ENCODE data around the gene KIF4A. TPM values are rescaled to one million over a fixed set of nuclear protein-coding genes. Genes with fewer than 3 reads are reported as not detected.

Gene KIF4A
- total and polyA plus RNA-seq, 2 of the 4 experiments (the other 2 are of a cell fraction): 10.0 to 19.0 TPM

- dilution Hi-C loops (cut with HindIII; ENCODE audit: low sequenced_read_pairs, unreplicated experiment) (no loop called here), in situ Hi-C loops (cut with MboI; ENCODE audit: low sequenced_read_pairs) (no loop called here), intact Hi-C loops (cut with micrococcal nuclease) (loop anchor here (5.0 kb wide), 1 partner anchor 161 kb away; the partner anchor contains the start of gene IGBP1)
- TF ChIP-seq SMC3 (IDR thresholded peaks at IDR 0.05; ENCODE audit: low read depth, low read length) (no peak), BHLHE40 (IDR thresholded peaks at IDR 0.05; ENCODE audit: low read depth, low read length) (no peak), RAD21 (IDR thresholded peaks at IDR 0.05; ENCODE audit: low read length) (no peak), MAFK (IDR thresholded peaks at IDR 0.05; ENCODE audit: low read depth, low read length) (no peak), CTCF (conservative IDR thresholded peaks at IDR 0.05; ENCODE audit: low read depth, low read length) (no peak), FOS (IDR thresholded peaks at IDR 0.05; ENCODE audit: low read depth, low read length) (no peak), MXI1 (IDR thresholded peaks at IDR 0.05; ENCODE audit: borderline replicate concordance, low read depth, low read length) (no peak), MAZ (IDR thresholded peaks at IDR 0.05; ENCODE audit: borderline replicate concordance, low read depth, low read length) (no peak), CEBPB (IDR thresholded peaks at IDR 0.05; ENCODE audit: low read depth, low read length) (no peak), RFX5 (IDR thresholded peaks at IDR 0.05; ENCODE audit: low read depth, low read length) (no peak), RCOR1 (IDR thresholded peaks at IDR 0.05; ENCODE audit: insufficient replicate concordance, low read length) (no peak), POLR2A (IDR thresholded peaks at IDR 0.05; ENCODE audit: low read depth, low read length) (no peak), NFE2L2 (IDR thresholded peaks at IDR 0.05; ENCODE audit: low read depth, low read length) (no peak)
- TF ChIP-seq, protein P1, sequence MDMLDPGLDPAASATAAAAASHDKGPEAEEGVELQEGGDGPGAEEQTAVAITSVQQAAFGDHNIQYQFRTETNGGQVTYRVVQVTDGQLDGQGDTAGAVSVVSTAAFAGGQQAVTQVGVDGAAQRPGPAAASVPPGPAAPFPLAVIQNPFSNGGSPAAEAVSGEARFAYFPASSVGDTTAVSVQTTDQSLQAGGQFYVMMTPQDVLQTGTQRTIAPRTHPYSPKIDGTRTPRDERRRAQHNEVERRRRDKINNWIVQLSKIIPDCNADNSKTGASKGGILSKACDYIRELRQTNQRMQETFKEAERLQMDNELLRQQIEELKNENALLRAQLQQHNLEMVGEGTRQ (IDR thresholded peaks at IDR 0.05; ENCODE audit: low read depth, low read length): no peak
- no peak overlapping the region for H2AK9ac ChIP-seq (replicated peaks; ENCODE audit: low read depth, low read length, poor library complexity)
- DNase-seq (peak; percentile 66), ATAC-seq (ENCODE audit: low read depth) (no peak)
- no peaks in the 10 kb centered on the region for H3K9me3 ChIP-seq (ENCODE audit: control insufficient read depth, insufficient read depth, low read length)
- H3K23ac ChIP-seq (ENCODE audit: low read depth, low read length): no peak overlapping the region
- no peak overlapping the region for H3K4me3 ChIP-seq (ENCODE audit: insufficient read depth, low read depth, low read length)
- no peak overlapping the region for H2BK120ac ChIP-seq (ENCODE audit: low read depth, low read length)
- no peak overlapping the region for H3K4ac ChIP-seq (ENCODE audit: low read depth, low read length)
- H3K14ac ChIP-seq (replicated peaks; ENCODE audit: low read depth, low read length): no peak overlapping the region
- H3K79me1 ChIP-seq (ENCODE audit: low read depth in 1 of 2, low read length in 2 of 2): peaks cover 6 to 15% of the 10 kb centered on the region in 2 experiments
- POLR2A ChIA-PET (ENCODE audit: unreplicated experiment): no interaction called here
- H4K91ac ChIP-seq (ENCODE audit: insufficient read depth, low read depth, low read length): no peak overlapping the region
- no peak overlapping the region for H4K5ac ChIP-seq (ENCODE audit: low read depth, low read length)
- peak overlapping the region; percentile 65 for H3K4me2 ChIP-seq (ENCODE audit: low read depth, low read length)
- no peak overlapping the region for H2BK20ac ChIP-seq (ENCODE audit: low read depth, low read length)
- no peaks in the 10 kb centered on the region; the same call in 1 of the 2 replicates for H3K27me3 ChIP-seq (ENCODE audit: control insufficient read depth, insufficient read depth, low read length)
- H3K18ac ChIP-seq (ENCODE audit: low read depth, low read length): no peak overlapping the region
- no peaks in the 10 kb centered on the region for H3K9me1 ChIP-seq (ENCODE audit: insufficient read depth, low read length)
- WGBS, 2 experiments (ENCODE audit: extremely low coverage in 2 of 2, insufficient read length in 1 of 2): 60 to 100% methylated on average over 1 to 2 of the region's 5 CpGs
- H3K36me3 ChIP-seq (ENCODE audit: control insufficient read depth, insufficient read depth, low read length): no peaks in the 10 kb centered on the region
- H2BK15ac ChIP-seq (ENCODE audit: low read depth, low read length): no peak overlapping the region
- H4K20me1 ChIP-seq (ENCODE audit: insufficient read depth, low read length): no peaks in the 10 kb centered on the region
- no peak overlapping the region for H3K56ac ChIP-seq (ENCODE audit: extremely low read depth, insufficient read depth, low read length)
- BruUV-seq (replicated peaks): no TSS peak
- H3K4me1 ChIP-seq (ENCODE audit: control insufficient read depth, insufficient read depth, low read length): peaks cover 2% of the 10 kb centered on the region; the same call in 1 of the 2 replicates
- no peak overlapping the region for H4K8ac ChIP-seq (ENCODE audit: low read depth in 2 of 2, low read length in 2 of 2)
- no peak overlapping the region for H2BK5ac ChIP-seq (ENCODE audit: low read depth, low read length, poor library complexity, severe bottlenecking)
- no peak overlapping the region for H3K27ac ChIP-seq (ENCODE audit: insufficient read depth, low read length)
- H2AK5ac ChIP-seq (ENCODE audit: low read depth, low read length): no peak overlapping the region
- CTCF ChIA-PET: interaction anchor here (0.6 to 0.7 kb wide), 2 partner anchors 26 to 44 kb away, joined by 3 to 4 read pairs; no protein-coding TSS in a partner anchor
- no peak overlapping the region for H2AFZ ChIP-seq (replicated peaks; ENCODE audit: low read length, poor library complexity)
- H3K9ac ChIP-seq (ENCODE audit: low read depth, low read length): no peak overlapping the region
Observed at GRCh38 chrX:70293621-70294020, 3.7 kb downstream of the KIF4A start.
